Measurements from ENCODE around the gene GABBR2. TPM values are rescaled to one million over a fixed set of nuclear protein-coding genes. Genes with fewer than 3 reads are reported as not detected.
"Not testable (repeated sequence)": the region's sequence is repeated elsewhere in the genome, so short reads cannot be mapped to it uniquely, and the experiment has no call there.

GABBR2 gene
- total RNA-seq, 2 donors from 2014 or later, result not detected

GRCh38 chr9:98687911-98688310, 20.8 kb downstream of the GABBR2 start:
- no peaks in the 10 kb centered on the region for H3K9me3 ChIP-seq
- intact Hi-C loops (cut with DNase I), result no loop called here
- no peaks in the 10 kb centered on the region for H3K27me3 ChIP-seq
- H3K36me3 ChIP-seq (replicated peaks in 1 of 2; ENCODE audit: insufficient read depth in 1 of 2, low read depth in 2 of 2), result no peaks in the 10 kb centered on the region
- no peak for ATAC-seq
- no peak overlapping the region for H3K4me3 ChIP-seq
- H3K4me1 ChIP-seq, result no peaks in the 10 kb centered on the region
- 100% methylated on average over 1 of the region's 1 CpG for WGBS, 2 donors
- H3K27ac ChIP-seq, result no peak overlapping the region
- DNase-seq, result no peak
- TF ChIP-seq POLR2A (IDR thresholded peaks at IDR 0.05) (no peak), CTCF (IDR thresholded peaks at IDR 0.05) (no peak)

GRCh38 chr9:98686961-98687855, 21.5 kb downstream of the GABBR2 start:
- H3K9me3 ChIP-seq, result no peaks in the 10 kb centered on the region
- DNase-seq (peak in 1 of 4 donors; percentile 5), ATAC-seq (no peak)
- no peaks in the 10 kb centered on the region for H3K27me3 ChIP-seq
- H3K36me3 ChIP-seq (replicated peaks in 1 of 2; ENCODE audit: insufficient read depth in 1 of 2, low read depth in 2 of 2), result no peaks in the 10 kb centered on the region
- WGBS, 2 donors, result 56 to 60% methylated on average over 7 of the region's 7 CpGs
- H3K4me1 ChIP-seq, result no peaks in the 10 kb centered on the region
- intact Hi-C loops (cut with DNase I), result no loop called here
- TF ChIP-seq CTCF (IDR thresholded peaks at IDR 0.05) (no peak), POLR2A (IDR thresholded peaks at IDR 0.05) (no peak)
- H3K27ac ChIP-seq, result no peak overlapping the region
- H3K4me3 ChIP-seq, result no peak overlapping the region

- H3K27ac ChIP-seq; H3K9me3 ChIP-seq; H3K27me3 ChIP-seq; H3K36me3 ChIP-seq (replicated peaks in 1 of 2; ENCODE audit: insufficient read depth in 1 of 2, low read depth in 2 of 2); H3K4me3 ChIP-seq; H3K4me1 ChIP-seq; ATAC-seq; intact Hi-C loops (cut with DNase I); DNase-seq: not testable (repeated sequence)
- WGBS, 2 donors, result 90 to 91% methylated on average over 2 of the region's 2 CpGs
Observed at GRCh38 chr9:98684816-98685215, 23.9 kb downstream of the GABBR2 start.

GRCh38 chr9:98678244-98678842, 30.4 kb downstream of the GABBR2 start:
- Histone ChIP-seq H3K36me3 (replicated peaks in 1 of 2; ENCODE audit: insufficient read depth in 1 of 2, low read depth in 2 of 2) (no peaks in the 10 kb centered on the region), H3K9me3 (no peaks in the 10 kb centered on the region), H3K27me3 (no peaks in the 10 kb centered on the region), H3K4me1 (no peaks in the 10 kb centered on the region), H3K4me3 (no peak overlapping the region), H3K27ac (no peak overlapping the region)
- 30 to 33% methylated on average over 9 of the region's 9 CpGs for WGBS, 2 donors
- ATAC-seq (no peak), DNase-seq (no peak)
- TF ChIP-seq POLR2A (IDR thresholded peaks at IDR 0.05) (no peak), CTCF (IDR thresholded peaks at IDR 0.05) (no peak)
- intact Hi-C loops (cut with DNase I), result no loop called here

- ATAC-seq (no peak), DNase-seq (no peak)
- intact Hi-C loops (cut with DNase I), result no loop called here
- Histone ChIP-seq H3K27me3 (no peaks in the 10 kb centered on the region), H3K9me3 (no peaks in the 10 kb centered on the region), H3K36me3 (replicated peaks in 1 of 2; ENCODE audit: insufficient read depth in 1 of 2, low read depth in 2 of 2) (no peaks in the 10 kb centered on the region), H3K4me3 (no peak overlapping the region), H3K4me1 (no peaks in the 10 kb centered on the region), H3K27ac (no peak overlapping the region)
- 52 to 54% methylated on average over 5 of the region's 5 CpGs for WGBS, 2 donors
- no peak for TF ChIP-seq CTCF (IDR thresholded peaks at IDR 0.05)
Observed at GRCh38 chr9:98673681-98674080, 35.1 kb downstream of the GABBR2 start.
